GM23338 (cell line): Measurements from ENCODE around the gene PIBF1. TPM values are rescaled to one million over a fixed set of nuclear protein-coding genes. Genes with fewer than 3 reads are reported as not detected.

ENCODE experiments used
- ATAC-seq: fragments of 200-7000 bp; cut with Tn5 transposase; 3 replicates; pipeline ENCODE4 v1.9.1; 2020
- DNase-seq: peaks from one replicate; pipeline ENCODE4 v3.0.0-alpha.2; 2015; ENCODE audit warnings: low spot score
- H2AFZ ChIP-seq: fragments of 200-600 bp; sonication (generic); 2 replicates; pipeline ENCODE4 v1.8.0; 2016; ENCODE audit warnings: antibody characterized with exemption, mild to moderate bottlenecking, moderate library complexity
- H3F3A ChIP-seq: fragments of 200-600 bp; sonication (generic); replicated peaks from 2 replicates; pipeline ENCODE4 v1.8.0; 2017; ENCODE audit warnings: antibody characterized with exemption, mixed run types, low read depth
- H3K27ac ChIP-seq: fragments of 200-600 bp; sonication (generic); 2 replicates; pipeline ENCODE4 v1.6.1; 2016; ENCODE audit warnings: low read depth
- H3K27me3 ChIP-seq: fragments of 200-600 bp; sonication (generic); 2 replicates; pipeline ENCODE4 v1.8.0; 2016; ENCODE audit warnings: mild to moderate bottlenecking, mixed run types, moderate library complexity; ENCODE audit not compliant: insufficient read depth
- H3K36me3 ChIP-seq: fragments of 200-600 bp; sonication (generic); 2 replicates; pipeline ENCODE4 v1.8.0; 2016; ENCODE audit warnings: mild to moderate bottlenecking; ENCODE audit not compliant: insufficient read depth
- H3K4me1 ChIP-seq: fragments of 200-600 bp; sonication (generic); 2 replicates; pipeline ENCODE4 v1.8.0; 2016; ENCODE audit warnings: mild to moderate bottlenecking, moderate library complexity; ENCODE audit not compliant: insufficient read depth
- H3K4me2 ChIP-seq: fragments of 200-600 bp; sonication (generic); 2 replicates; pipeline ENCODE4 v1.7.1; 2017; ENCODE audit warnings: mixed run types
- H3K4me3 ChIP-seq: fragments of 200-600 bp; sonication (generic); 2 replicates; pipeline ENCODE4 v1.6.1; 2016; ENCODE audit warnings: mixed run types
- H3K79me2 ChIP-seq: fragments of 200-600 bp; sonication (generic); replicated peaks from 2 replicates; pipeline ENCODE4 v1.8.0; 2017; ENCODE audit warnings: mild to moderate bottlenecking; ENCODE audit not compliant: insufficient read depth
- H3K9me2 ChIP-seq: fragments of 200-600 bp; sonication (generic); 2 replicates; pipeline ENCODE4 v1.8.0; 2017; ENCODE audit not compliant: insufficient read depth
- H4K20me1 ChIP-seq: fragments of 200-600 bp; sonication (generic); replicated peaks from 2 replicates; pipeline ENCODE4 v1.8.0; 2017; ENCODE audit warnings: mild to moderate bottlenecking; ENCODE audit not compliant: insufficient read depth
- H3K27ac Mint-ChIP-seq: 2 replicates; pipeline ENCODE4 v1.8.0; 2020; ENCODE audit warnings: inconsistent platforms, mild to moderate bottlenecking, moderate library complexity, mixed read lengths
- H3K27me3 Mint-ChIP-seq: 3 replicates; pipeline ENCODE4 v1.8.0; 2022; ENCODE audit warnings: low read depth, mild to moderate bottlenecking, moderate library complexity, mixed read lengths, inconsistent platforms; ENCODE audit not compliant: insufficient read depth, poor library complexity
- H3K36me3 Mint-ChIP-seq: 3 replicates; pipeline ENCODE4 v1.8.0; 2021; ENCODE audit warnings: low read depth, mild to moderate bottlenecking, inconsistent platforms, moderate library complexity, mixed read lengths
- H3K4me1 Mint-ChIP-seq: 3 replicates; pipeline ENCODE4 v1.8.0; 2020; ENCODE audit warnings: mild to moderate bottlenecking, inconsistent platforms, mixed read lengths
- H3K4me3 Mint-ChIP-seq: 3 replicates; pipeline ENCODE4 v1.8.0; 2021; ENCODE audit warnings: moderate library complexity, mild to moderate bottlenecking, inconsistent platforms, mixed read lengths
- H3K9me3 Mint-ChIP-seq: 3 replicates; pipeline ENCODE4 v1.8.0; 2020; ENCODE audit warnings: moderate library complexity, mild to moderate bottlenecking, inconsistent platforms, mixed read lengths
- EZH2phosphoT487 ChIP-seq: fragments of 200-600 bp; sonication (generic); IDR thresholded peaks from one replicate; pipeline ENCODE4 v1.8.1; 2018; ENCODE audit warnings: antibody characterized with exemption; ENCODE audit not compliant: unreplicated experiment
- NANOG ChIP-seq: IDR thresholded peaks from 2 replicates; pipeline ENCODE4 v1.6.1; 2016; ENCODE audit warnings: antibody characterized with exemption, borderline replicate concordance
- STAT1 ChIP-seq: IDR thresholded peaks from one replicate; pipeline ENCODE4 v1.6.1; 2016; ENCODE audit warnings: antibody characterized with exemption; ENCODE audit not compliant: unreplicated experiment
- ZNF114 ChIP-seq: fragments of 250-450 bp; sonication (Bioruptor Pico); IDR thresholded peaks from 2 replicates; pipeline ENCODE4 v1.5.0; 2020; ENCODE audit warnings: mild to moderate bottlenecking, moderate library complexity
- ZNF331 ChIP-seq: fragments of 250-450 bp; sonication (Bioruptor Pico); IDR thresholded peaks from 2 replicates; pipeline ENCODE4 v1.5.0; 2020; ENCODE audit warnings: low read depth, mild to moderate bottlenecking, moderate library complexity
- polyA plus RNA-seq: library from polyadenylated mRNA; unstranded; fragments of >200 nt; fragmentation: Nextera tagmentation; extraction: Ambion mirVana; gene quantifications from 2 replicates; pipeline ENCODE4 v1.2.1, GENCODE V29; 2016
- total RNA-seq: library from RNA; depleted of rRNA; stranded (reverse); fragments of >200 nt; shearing (Covaris generic); gene quantifications from 2 replicates; pipeline ENCODE4 v1.2.3, GENCODE V29; 2014
- TF ChIP-seq, protein P1 (sequence below): fragments of 250-450 bp; sonication (Bioruptor Pico); IDR thresholded peaks from 2 replicates; pipeline ENCODE4 v1.5.0; 2020; ENCODE audit warnings: mild to moderate bottlenecking, moderate library complexity
- TF ChIP-seq, protein P2 (sequence below), 2 experiments: fragments of 200-600 bp in 1 of 2; sonication (generic) in 1 of 2; conservative IDR thresholded peaks; 2 replicates each; pipeline versions ENCODE4 v1.5.1 to v1.6.1; 2016 to 2017; ENCODE audit warnings: antibody characterized with exemption in 2 of 2, low read depth in 2 of 2, mild to moderate bottlenecking in 2 of 2, moderate library complexity in 1 of 2

The PIBF1 gene
- total and polyA plus RNA-seq, 2 experiments from 2014 or later: 14.9 to 22.6 TPM

DNA sequence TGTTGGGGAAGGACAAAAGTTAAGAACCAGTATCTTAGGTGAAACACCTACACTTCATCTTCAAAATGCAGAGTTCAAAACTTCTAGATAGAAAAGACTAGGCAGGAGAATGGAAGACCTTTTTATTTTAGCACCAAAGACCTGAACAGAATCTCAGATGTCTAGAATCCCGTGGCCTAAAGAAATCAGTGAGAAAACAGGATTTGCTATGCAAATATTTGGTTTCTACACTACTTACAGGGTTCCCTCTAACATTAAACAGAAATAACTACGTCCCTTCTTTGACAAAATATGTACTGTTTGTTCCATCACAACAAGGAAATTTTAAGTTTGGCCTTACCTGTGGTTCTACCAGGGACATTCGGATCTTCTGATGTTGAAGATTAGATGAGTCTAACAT is 21.7 kb upstream of the PIBF1 start (continued):
- TF ChIP-seq, protein P1, sequence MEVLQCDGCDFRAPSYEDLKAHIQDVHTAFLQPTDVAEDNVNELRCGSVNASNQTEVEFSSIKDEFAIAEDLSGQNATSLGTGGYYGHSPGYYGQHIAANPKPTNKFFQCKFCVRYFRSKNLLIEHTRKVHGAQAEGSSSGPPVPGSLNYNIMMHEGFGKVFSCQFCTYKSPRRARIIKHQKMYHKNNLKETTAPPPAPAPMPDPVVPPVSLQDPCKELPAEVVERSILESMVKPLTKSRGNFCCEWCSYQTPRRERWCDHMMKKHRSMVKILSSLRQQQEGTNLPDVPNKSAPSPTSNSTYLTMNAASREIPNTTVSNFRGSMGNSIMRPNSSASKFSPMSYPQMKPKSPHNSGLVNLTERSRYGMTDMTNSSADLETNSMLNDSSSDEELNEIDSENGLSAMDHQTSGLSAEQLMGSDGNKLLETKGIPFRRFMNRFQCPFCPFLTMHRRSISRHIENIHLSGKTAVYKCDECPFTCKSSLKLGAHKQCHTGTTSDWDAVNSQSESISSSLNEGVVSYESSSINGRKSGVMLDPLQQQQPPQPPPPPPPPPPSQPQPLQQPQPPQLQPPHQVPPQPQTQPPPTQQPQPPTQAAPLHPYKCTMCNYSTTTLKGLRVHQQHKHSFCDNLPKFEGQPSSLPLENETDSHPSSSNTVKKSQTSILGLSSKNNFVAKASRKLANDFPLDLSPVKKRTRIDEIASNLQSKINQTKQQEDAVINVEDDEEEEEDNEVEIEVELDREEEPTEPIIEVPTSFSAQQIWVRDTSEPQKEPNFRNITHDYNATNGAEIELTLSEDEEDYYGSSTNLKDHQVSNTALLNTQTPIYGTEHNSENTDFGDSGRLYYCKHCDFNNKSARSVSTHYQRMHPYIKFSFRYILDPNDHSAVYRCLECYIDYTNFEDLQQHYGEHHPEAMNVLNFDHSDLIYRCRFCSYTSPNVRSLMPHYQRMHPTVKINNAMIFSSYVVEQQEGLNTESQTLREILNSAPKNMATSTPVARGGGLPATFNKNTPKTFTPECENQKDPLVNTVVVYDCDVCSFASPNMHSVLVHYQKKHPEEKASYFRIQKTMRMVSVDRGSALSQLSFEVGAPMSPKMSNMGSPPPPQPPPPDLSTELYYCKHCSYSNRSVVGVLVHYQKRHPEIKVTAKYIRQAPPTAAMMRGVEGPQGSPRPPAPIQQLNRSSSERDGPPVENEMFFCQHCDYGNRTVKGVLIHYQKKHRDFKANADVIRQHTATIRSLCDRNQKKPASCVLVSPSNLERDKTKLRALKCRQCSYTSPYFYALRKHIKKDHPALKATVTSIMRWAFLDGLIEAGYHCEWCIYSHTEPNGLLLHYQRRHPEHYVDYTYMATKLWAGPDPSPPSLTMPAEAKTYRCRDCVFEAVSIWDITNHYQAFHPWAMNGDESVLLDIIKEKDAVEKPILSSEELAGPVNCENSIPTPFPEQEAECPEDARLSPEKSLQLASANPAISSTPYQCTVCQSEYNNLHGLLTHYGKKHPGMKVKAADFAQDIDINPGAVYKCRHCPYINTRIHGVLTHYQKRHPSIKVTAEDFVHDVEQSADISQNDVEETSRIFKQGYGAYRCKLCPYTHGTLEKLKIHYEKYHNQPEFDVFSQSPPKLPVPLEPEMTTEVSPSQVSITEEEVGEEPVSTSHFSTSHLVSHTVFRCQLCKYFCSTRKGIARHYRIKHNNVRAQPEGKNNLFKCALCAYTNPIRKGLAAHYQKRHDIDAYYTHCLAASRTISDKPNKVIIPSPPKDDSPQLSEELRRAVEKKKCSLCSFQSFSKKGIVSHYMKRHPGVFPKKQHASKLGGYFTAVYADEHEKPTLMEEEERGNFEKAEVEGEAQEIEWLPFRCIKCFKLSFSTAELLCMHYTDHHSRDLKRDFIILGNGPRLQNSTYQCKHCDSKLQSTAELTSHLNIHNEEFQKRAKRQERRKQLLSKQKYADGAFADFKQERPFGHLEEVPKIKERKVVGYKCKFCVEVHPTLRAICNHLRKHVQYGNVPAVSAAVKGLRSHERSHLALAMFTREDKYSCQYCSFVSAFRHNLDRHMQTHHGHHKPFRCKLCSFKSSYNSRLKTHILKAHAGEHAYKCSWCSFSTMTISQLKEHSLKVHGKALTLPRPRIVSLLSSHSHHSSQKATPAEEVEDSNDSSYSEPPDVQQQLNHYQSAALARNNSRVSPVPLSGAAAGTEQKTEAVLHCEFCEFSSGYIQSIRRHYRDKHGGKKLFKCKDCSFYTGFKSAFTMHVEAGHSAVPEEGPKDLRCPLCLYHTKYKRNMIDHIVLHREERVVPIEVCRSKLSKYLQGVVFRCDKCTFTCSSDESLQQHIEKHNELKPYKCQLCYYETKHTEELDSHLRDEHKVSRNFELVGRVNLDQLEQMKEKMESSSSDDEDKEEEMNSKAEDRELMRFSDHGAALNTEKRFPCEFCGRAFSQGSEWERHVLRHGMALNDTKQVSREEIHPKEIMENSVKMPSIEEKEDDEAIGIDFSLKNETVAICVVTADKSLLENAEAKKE (CRISPR knock-in tag): no peak
- no peak for TF ChIP-seq ZNF331

DNA sequence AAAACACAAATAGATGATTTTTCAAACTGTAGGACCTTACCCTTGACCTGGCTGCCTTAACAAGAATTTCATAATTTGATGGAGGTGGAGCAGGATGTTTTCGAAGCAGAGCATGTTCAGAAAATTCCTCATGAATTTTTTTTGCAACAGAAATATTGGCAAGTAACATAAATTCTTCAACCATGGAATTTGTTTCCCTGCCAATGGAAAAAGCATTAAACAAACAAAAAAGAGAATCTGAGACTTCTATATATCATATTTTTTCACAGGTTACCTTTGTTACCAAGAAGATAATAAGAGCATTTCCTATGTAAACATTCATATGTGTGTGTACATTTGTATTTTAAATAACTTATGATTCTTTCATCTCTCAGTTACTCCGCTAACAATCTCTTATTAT is 18.5 kb upstream of the PIBF1 start:
- Histone ChIP-seq H3F3A (no peaks in the 10 kb centered on the region), H2AFZ (no peak overlapping the region), H3K27me3 (no peaks in the 10 kb centered on the region), H3K9me2 (no peaks in the 10 kb centered on the region), H3K36me3 (peaks cover 87% of the 10 kb centered on the region), H3K27ac (no peak overlapping the region), H3K79me2 (no peaks in the 10 kb centered on the region), H4K20me1 (no peaks in the 10 kb centered on the region; the same call in 1 of the 2 replicates), H3K4me3 (no peak overlapping the region), H3K4me2 (no peak overlapping the region), H3K4me1 (no peaks in the 10 kb centered on the region)
- Mint-ChIP-seq H3K36me3 (peaks cover 82% of the 10 kb centered on the region), H3K27ac (no peak overlapping the region), H3K4me3 (no peak overlapping the region), H3K9me3 (no peaks in the 10 kb centered on the region), H3K27me3 (no peaks in the 10 kb centered on the region), H3K4me1 (no peaks in the 10 kb centered on the region)
- ATAC-seq (no peak), DNase-seq (no peak)
- TF ChIP-seq ZNF114 (CRISPR knock-in tag): no peak
- TF ChIP-seq, protein P1 (CRISPR knock-in tag): no peak
- no peak for TF ChIP-seq EZH2phosphoT487
- no peak for TF ChIP-seq STAT1
- TF ChIP-seq, protein P2, sequence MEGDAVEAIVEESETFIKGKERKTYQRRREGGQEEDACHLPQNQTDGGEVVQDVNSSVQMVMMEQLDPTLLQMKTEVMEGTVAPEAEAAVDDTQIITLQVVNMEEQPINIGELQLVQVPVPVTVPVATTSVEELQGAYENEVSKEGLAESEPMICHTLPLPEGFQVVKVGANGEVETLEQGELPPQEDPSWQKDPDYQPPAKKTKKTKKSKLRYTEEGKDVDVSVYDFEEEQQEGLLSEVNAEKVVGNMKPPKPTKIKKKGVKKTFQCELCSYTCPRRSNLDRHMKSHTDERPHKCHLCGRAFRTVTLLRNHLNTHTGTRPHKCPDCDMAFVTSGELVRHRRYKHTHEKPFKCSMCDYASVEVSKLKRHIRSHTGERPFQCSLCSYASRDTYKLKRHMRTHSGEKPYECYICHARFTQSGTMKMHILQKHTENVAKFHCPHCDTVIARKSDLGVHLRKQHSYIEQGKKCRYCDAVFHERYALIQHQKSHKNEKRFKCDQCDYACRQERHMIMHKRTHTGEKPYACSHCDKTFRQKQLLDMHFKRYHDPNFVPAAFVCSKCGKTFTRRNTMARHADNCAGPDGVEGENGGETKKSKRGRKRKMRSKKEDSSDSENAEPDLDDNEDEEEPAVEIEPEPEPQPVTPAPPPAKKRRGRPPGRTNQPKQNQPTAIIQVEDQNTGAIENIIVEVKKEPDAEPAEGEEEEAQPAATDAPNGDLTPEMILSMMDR (conservative IDR thresholded peaks at IDR 0.05; ENCODE audit: low read depth in 2 of 2): no peak
- TF ChIP-seq NANOG: no peak
